Hindlimb muscle (tissue), 1 donor: ENCODE data around the gene NSL1. TPM values are rescaled to one million over a fixed set of nuclear protein-coding genes. Genes with fewer than 3 reads are reported as not detected.
"Not testable (repeated sequence)": the region's sequence is repeated elsewhere in the genome, so short reads cannot be mapped to it uniquely, and the experiment has no call there.

Experiments
- DNase-seq: peaks from one replicate; pipeline ENCODE4 v3.0.0-alpha.2; 2013
- polyA plus RNA-seq: library from polyadenylated mRNA; unstranded; fragments of 120-200 nt; gene quantifications from one replicate; pipeline ENCODE4 v1.2.1, GENCODE V29; 2013; ENCODE audit not compliant: insufficient read length

The NSL1 gene, protein sequence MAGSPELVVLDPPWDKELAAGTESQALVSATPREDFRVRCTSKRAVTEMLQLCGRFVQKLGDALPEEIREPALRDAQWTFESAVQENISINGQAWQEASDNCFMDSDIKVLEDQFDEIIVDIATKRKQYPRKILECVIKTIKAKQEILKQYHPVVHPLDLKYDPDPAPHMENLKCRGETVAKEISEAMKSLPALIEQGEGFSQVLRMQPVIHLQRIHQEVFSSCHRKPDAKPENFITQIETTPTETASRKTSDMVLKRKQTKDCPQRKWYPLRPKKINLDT
- 31.8 TPM for polyA plus RNA-seq

DNA sequence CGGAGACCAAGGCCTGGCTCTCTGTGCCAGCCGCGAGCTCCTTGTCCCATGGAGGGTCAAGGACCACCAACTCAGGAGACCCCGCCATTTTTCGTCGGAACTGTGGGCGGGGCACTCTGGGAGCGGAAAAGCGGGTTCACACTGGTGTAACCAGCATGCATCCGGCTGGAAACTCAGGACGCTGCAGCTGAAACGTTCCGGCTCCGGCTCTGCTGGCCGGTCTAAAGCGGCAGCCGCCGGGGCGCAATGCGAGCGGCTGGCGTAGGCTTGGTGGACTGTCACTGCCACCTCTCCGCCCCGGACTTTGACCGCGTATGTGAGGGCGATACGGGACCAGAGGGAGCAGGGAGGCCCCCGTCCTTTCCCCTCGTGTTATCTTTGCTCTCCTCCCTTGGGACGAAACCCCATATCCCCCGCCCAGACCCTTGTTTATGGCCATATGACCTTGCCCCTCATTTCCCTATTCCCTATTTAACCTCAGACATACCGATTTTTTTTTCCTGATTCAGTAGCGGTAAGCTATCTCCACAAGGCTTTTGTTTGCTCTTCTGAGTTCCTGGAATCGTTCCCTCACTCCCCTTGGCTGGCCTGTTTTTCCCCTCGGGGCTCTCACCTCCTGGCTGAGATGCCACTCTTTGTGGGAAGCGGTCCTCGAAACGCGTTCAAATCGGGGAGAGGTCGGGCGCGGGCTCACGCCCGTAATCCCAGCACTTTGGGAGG lies at the start of gene NSL1, which contains the start of gene TATDN3:
TSS of gene NSL1 (minus strand) at position 102 of the 720 bp plus-strand sequence. CDS start at position 88, 14 bp downstream.
TSS of gene TATDN3 (plus strand) at position 219 of the 720 bp plus-strand sequence. CDS start at position 247, 28 bp downstream.
- peak; percentile 96 for DNase-seq

DNA sequence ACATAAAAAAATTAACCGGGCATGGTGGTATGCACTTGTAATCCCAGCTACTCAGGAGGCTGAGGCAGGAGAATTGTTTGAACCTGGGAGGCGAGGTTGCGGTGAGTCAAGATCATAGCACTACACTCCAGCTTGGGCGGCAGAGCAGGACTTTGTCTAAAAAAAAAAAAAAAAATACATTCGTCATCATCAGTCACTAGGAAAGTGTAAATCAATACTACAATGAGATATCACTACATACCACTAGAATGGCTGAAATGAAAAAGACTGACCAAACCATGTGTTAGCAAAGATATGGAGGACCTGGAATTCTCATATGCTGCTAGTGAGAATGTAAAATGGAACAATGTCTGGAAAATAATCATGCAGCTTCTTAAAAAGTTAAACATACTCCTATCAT lies 46.6 kb upstream of the NSL1 start:
- no peak for DNase-seq

DNA sequence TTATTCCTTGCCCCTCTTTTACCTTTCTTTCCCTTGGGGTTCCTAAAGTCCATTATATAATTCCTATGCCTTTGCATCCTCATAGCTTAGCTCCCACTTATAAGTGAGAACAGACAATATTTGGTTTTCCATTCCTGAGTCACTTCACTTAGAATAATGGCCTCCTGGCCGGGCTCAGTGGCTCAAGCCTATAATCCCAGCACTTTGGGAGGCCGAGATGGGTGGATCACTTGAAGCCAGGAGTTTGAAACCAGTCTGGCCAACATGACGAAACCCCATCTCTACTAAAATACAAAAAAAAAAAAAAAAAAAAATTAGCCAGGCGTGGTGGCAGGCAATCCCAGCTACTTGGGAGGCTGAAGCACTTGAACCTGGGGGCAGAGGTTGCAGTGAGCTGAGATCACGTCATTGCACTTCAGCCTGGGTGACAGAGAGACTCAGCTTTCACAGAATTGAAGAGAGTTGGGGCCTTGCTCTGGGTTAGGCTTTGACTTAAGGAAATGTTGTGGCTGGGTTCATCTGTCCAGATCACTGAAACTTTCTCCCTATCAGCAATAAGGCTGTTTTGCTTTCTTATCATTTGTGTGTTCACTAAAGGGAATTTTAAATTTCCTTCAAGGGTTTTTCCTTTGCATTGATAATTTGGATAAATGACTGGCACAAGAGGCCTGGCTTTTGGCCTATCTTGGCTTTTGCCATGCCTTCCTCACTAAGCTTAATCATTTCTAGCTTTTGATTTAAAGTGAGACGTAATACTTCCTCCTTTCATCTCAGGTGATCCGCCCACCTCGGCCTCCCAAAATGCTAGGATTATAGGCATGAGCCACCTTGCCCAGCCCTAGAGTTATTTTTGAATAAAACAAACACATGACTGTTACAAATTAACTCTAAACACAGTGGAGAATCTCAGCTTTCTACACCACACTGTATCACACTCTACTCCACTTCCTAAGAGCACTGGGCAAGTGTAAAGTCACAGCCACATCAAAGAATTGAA lies 41.9 kb upstream of the NSL1 start:
- not testable (repeated sequence) for DNase-seq

DNA sequence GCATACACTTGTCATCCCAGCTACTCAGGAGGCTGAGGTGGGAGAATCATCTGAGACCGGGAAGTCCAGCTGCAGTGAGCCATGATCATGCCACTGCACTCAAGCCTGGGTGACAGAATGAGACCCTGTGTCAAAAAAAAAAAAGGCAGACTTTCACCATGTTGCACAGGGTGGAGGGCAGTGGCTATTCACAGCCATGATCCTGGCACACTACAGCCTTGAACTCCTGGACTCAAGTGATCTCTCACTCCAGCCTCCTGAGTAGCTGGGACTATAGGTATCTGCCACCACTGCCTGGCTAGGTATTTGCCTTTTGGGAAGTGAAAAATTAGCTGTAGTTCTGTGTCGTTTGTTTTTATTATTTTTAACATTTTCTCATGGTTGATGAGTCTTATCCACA lies 36.8 kb upstream of the NSL1 start:
- no peak for DNase-seq

DNA sequence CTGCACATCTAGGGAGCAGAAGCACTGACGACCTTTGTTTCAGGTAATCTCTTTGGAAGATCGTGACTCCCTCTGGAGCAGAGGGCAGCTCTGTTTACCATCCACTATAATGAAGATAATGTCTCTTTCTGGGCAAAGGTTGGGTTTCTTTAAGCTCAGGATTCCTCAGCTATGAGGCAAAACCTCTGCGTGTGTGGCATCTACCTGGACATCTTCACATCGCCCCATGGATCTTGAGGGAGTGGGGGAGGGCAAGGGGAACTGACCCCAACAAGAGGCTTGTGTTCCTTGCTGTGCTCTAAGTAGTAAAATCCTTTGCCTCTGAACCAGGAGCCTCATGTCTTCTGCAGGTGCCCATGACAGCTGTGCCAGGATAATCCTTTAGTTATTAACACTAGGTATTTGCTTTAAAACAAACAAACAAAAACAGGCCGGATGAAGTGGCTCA lies 36.3 kb upstream of the NSL1 start:
- no peak for DNase-seq

DNA sequence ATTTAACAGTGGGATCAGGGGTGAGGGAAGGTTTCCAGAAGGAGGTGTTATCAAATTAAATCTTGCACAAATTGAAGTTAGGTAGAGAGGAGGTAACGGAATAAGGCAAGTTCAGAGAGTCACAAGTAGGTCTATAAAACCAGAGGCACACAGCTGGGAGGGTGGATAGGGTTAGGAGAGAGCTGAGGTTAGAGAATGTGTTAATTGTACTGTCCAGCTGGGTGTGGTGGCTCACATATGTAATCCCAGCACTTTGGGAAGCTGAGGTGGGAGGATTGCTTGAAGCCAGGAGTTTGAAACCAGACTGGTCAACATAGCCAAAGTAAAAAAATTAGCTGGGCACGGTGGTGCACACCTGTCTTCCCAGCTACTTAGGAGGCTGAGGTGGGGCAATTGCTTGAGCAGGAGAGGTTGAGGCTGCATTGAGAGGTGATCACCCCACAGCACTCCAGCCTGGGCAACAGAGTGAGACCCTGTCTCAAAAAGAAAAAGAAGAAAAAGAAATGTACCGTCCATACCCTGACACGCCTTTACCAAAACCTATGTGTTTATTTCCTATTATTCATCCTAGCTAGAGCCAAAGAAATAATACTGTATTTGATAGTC lies 35.7 kb upstream of the NSL1 start:
- no peak for DNase-seq

DNA sequence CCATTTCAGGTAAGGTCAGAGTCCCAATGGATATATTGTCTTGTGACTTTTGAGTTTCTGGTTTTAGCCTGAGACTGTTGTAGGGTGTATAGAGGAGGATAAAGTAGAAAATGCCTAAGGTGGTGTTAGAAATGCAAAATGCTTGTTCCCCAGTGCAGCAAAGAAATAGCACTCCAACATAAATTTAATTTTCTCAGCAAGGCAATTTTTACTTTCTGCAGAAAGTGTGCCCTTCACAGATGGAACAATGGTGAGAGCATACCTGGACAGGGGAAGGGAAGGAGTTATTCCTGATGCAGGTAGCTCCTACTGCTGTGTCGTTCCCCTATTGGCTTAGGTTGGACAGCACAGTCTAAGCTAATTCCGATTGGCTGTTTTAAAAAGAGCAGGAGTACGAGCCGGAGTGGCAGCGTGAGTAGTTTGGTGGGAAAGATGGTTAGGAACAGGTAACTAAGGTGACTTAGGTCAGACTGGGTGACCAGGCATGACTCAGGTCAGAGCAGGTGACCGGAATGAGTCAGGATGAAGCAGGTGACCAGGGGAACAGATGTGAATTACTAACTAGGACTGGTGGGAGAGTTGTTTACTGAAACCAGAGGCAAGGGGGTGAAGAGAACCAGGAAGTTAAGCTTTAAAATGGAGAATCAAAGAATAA lies 34.3 kb upstream of the NSL1 start:
- DNase-seq: no peak

DNA sequence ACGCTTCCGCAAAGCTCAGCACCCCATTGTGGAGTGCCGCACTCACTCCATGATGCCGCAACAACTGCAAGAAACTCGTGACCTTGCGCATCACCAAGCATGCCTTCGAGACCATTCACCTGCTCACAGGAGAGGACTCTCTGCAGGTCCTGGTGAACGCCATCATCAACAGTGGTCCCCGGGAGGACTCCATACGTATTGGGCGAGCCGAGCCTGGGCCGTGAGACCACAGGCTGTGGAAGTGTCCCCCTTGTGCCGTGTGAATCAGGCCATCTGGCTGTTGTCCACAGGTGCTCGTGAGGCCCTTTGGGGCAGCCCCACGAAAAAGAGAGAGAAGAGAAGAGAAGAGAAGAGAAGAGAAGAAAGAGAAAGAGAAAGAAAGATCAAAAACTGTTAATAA lies 32.6 kb upstream of the NSL1 start:
- no peak for DNase-seq

DNA sequence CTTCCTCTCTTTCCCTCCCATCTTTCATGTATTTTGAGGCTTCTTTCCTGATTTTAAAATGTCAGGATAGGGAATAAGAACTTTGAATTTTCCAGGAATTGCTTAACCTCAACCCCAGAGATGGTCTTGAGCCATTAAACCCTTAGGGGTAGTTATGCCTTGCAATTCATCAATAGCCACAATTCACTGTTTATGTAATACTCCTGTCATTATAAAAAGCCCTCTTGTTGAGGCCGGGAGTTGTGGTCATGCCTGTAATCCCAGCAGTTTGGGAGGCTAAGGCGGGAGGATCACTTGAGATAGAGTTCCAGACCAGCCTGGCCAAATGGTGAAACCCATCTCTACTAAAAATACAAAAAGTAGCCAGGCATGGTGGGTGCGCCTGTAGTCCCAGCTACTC lies 31.4 kb upstream of the NSL1 start:
- DNase-seq: no peak

DNA sequence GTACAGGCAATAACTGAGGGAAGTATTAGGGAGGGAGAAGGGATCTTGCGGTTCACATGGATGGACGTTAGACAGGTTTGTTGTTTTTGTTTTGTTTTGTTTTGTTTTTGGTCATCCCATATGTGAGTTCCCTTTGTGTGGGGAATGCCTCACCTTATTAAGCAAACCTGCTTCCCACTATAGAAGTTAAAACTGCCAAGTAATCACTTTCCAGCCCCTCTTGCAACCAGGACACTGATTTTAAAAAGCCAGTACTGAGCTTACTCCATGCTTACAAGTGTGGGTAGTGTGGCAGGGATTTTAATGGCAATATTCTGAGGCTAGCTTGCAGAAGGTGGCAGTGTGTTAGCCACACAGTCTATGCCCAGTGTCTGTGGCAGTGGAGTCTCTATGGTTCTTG lies 29.4 kb upstream of the NSL1 start:
- no peak for DNase-seq

DNA sequence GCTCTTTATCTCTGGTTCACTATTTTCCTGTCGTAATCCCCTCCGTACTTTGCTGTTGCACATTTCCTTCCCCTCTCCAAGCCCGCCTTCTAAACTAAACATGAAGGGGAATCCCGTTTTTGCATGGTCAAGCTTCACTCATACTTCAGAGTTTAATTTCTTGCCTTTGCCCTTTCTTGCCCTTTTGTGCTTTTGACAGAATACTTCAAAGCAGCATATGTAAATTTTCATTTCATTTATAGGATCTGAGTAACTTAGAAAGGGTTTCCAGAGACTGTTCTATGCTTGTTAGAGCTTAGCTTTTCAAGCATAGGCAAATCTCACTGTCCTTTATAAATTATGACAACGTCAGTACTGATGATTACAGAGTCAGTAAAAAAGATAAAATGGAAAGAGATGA lies 28.1 kb upstream of the NSL1 start:
- no peak for DNase-seq

DNA sequence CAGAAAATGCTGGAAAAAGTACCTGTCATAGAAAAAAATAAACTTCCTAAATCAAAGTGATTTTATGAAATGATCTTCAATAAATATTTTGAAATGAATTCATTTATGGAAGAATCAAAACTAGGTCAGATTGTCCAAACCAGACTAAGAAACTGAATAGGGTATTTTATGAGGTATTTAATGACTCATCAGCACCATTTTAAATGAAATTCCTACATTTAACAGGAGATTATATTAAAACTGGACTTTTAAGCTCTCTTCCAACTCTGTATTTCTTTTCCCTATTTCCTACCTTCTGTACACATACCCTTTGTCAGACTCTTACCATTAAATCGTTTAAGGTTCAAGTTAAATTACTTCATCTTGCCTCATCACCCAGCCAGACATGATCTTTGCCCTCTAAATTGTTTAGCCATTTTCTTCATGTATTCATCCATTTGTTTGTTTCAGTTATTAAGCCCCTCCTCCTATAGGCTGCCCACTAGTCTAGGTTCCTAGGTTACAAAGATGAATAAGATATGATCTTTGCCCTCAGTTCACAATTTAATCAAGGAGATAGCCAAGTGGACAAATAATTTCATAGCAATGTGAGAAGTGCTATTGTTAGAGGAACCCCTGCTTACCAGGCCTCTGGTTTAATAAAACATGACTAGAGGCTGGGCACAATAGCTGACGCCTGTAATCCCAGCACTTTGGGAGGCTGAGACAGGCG lies 25.1 kb upstream of the NSL1 start:
- no peak for DNase-seq

DNA sequence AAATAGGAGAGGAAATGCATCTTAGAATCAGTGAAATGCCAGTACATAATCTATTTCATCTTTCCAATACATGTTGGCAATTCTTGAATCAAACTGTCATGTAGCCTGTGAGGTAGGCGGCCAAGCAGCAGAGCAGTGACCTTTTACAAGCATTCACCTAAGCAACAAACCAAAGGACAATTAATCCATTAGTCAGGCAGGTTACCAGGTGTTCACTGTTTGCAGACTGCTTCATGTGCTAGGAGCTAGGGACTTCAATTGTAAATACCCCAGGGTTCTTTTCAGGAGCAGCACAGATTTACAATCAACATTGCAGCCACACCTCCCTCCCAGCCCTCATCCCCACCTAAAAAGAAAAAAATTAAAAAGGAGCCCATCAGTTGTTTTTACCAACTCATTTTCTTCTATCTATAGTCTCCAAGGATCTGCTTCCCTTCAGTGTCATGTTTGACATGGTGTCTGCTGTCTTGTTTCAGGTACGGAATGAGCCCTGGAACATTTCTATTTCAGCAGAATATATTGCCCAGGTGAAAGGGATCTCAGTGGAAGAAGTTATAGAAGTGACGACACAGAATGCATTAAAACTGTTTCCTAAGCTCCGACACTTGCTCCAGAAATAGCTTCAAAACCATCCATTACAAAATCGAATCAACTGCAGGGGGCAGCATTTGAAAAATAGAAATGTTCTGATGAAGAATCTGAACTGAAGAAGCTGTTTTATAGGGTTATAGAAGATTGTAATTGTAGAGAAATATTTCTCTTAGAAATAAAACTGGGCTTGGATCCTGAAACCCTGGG lies 23.2 kb upstream of the NSL1 start:
- DNase-seq: peak; percentile 21

DNA sequence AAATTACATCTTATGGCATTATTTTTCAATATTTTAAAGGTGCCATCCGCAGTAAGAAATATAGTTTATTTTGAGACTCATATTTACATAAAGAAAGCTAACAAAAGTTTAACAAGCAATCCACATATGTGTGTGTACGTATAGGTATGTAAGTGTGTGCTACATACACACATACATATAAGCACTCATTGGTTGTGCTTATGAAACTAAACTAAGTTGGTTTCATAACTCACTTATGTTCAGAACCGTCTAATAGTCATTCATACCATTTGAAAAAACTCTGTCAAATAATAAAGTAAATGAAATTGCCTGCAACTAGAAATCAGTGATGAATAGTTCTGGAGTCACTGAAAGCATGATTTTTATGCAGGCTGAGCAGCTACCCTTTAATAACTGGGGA lies 14.2 kb upstream of the NSL1 start:
- no peak for DNase-seq

DNA sequence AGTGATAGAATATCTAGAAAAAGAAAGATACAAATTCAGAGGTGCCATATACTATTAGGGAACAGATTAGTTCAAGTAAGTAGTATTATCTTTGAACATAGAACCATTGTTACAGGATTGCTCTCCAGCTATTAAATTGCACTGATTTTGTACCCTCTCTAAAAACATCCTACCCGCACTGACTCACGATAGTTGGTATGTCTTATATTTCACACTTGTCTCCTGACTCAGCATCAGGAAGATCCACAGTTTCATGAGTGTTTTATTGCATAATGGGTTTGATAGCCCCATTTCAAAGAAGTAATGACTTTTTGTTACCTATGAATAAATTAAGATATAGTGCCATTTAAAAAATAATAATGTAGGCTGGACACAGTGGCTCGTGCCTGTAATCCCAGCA lies 6.1 kb upstream of the NSL1 start:
- no peak for DNase-seq

DNA sequence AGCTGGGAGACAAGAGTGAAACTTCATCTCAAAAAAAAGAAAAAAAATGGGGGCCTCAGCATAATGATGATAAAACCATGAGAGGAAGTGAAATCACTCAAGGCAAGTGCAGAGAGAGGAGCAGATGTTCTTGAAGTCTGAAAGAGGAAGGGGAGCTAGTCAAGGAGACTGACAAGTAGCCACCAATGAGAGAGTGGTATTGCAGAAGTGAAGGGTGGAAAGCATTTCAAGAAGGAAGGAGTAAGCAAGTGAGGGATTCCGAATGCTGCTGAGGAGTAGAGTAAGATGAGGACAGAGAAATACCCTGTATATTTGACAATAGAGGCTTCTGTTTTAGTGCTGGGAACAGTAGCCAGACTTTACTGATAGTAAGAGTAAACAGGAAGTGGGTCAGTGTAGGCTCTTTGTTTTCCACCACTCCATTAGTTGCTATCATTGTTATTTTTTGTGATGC lies 3.0 kb upstream of the NSL1 start:
- no peak for DNase-seq

DNA sequence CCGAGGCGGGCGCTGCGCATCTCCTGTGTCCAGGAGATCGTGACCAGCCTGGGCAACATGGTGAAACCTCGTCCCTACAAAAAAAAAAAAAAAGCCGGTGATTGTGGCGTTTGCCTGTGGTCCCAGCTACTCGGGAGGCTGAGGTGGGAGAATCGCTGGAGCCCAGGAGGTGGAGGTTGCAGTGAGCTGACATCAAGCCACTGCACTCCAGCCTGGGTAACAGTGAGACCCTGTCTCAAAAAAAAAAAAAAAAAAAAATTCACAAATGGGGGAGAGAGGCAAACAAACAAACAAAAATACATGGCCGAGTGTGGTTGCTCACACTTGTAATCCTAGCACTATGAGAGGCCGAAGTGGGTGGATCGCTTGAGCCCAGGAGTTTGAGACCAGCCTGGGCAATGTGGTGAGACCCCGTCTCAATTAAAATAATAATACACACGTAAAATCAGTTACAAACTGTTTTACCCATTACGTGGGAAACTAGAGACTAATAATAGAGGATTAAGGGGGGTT lies 875 bp upstream of the NSL1 start:
- DNase-seq: no peak

DNA sequence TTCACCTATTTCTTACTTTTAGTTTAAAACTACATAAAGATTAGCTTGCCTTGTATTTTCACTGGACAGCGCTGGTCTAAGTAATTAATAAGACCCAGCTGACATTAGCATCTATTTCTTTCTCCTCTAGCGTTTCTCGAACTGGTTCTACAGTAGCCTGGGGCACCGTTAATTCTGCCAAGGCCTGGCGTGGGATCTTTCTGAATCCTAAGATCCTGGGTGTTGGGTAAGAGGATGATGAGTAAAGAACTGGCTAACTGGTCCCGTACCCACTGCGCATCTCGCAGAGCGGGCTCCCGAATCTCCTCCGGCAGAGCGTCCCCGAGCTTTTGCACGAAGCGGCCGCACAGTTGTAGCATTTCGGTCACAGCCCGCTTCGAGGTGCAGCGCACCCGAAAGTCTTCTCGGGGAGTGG lies 309 bp downstream of the NSL1 start:
- DNase-seq: no peak

DNA sequence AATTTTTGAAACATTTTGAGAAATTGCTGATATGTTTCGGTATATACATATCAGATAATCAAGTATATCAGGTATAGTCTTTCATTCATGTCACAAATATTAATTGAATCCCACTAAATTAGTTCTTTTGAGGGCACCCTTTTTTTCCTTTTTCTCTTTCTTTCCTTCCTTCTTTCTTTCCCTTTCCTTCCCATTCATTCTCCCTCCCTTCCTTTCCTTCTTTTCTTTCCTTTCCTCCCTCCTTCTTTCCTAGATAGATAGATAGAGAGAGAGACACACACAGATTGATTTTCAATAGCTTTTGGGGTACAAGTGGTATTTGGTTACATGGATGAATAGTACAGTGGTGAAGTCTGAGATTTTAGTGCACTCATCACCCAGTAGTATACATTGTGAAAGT lies 5.7 kb downstream of the NSL1 start:
- no peak for DNase-seq

DNA sequence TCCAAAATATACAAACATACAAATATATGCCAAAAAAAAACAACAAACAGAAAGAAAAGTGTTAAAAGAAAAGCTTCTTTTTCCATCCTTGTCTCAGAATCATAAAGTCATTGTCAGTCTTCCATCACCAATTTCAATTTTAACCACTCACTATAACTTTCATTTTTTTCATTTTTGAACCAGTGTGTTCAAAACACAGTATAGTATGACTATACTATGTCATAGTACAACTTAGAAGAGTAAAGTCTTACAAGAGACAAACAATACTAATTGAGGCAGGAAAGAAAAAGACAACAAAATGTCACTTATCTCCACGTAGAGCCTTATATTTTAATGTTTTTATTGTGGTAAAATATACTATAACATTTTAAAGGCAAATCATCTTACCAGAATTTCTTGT lies 7.6 kb downstream of the NSL1 start:
- DNase-seq: no peak
